RWPE2 (cell line): ENCODE measurements around the gene BEND3.
A peak's percentile ranks its signal among the peaks of the same experiment; 100 is the strongest.

Source experiments
- ATAC-seq: fragments of 200-7000 bp; cut with Tn5 transposase; 3 replicates; pipeline ENCODE4 v1.9.1; 2021; ENCODE audit warnings: low read depth
- DNase-seq: peaks from one replicate; pipeline ENCODE4 v3.0.0-alpha.2; 2020; ENCODE audit warnings: low spot score
- H3K27ac ChIP-seq: fragments of 450-650 bp; 2 replicates; pipeline ENCODE4 v1.5.1; 2017; ENCODE audit warnings: mild to moderate bottlenecking; ENCODE audit not compliant: poor library complexity, severe bottlenecking
- H3K27me3 ChIP-seq: fragments of 250-450 bp; sonication (Bioruptor Pico); 2 replicates; pipeline ENCODE4 v1.5.1; 2021; ENCODE audit warnings: mild to moderate bottlenecking, moderate library complexity; ENCODE audit not compliant: insufficient read depth, poor library complexity, severe bottlenecking
- H3K36me3 ChIP-seq: fragments of 250-450 bp; sonication (Bioruptor Pico); 2 replicates; pipeline ENCODE4 v1.5.1; 2020; ENCODE audit warnings: low read depth, mild to moderate bottlenecking, moderate library complexity
- H3K4me1 ChIP-seq: fragments of 250-450 bp; sonication (Bioruptor Pico); 2 replicates; pipeline ENCODE4 v1.5.1; 2021; ENCODE audit warnings: mild to moderate bottlenecking, moderate library complexity; ENCODE audit not compliant: insufficient read depth, poor library complexity, severe bottlenecking
- H3K4me3 ChIP-seq: fragments of 250-450 bp; sonication (Bioruptor Pico); 2 replicates; pipeline ENCODE4 v1.5.1; 2021; ENCODE audit warnings: mild to moderate bottlenecking, moderate library complexity; ENCODE audit not compliant: severe bottlenecking
- H3K9me3 ChIP-seq: fragments of 250-450 bp; sonication (Bioruptor Pico); 2 replicates; pipeline ENCODE4 v1.5.1; 2021; ENCODE audit warnings: mild to moderate bottlenecking, moderate library complexity; ENCODE audit not compliant: severe bottlenecking
- CTCF ChIP-seq: fragments of 450-650 bp; IDR thresholded peaks from one replicate; pipeline ENCODE4 v1.5.1; 2017; ENCODE audit warnings: mild to moderate bottlenecking, moderate library complexity; ENCODE audit not compliant: poor library complexity, severe bottlenecking

BEND3 gene

GRCh38 chr6:107077710-107078109, 37.6 kb downstream of the BEND3 start:
- Histone ChIP-seq H3K36me3 (no peaks in the 10 kb centered on the region), H3K27ac (no peak overlapping the region), H3K4me3 (no peak overlapping the region), H3K4me1 (no peaks in the 10 kb centered on the region), H3K9me3 (no peaks in the 10 kb centered on the region), H3K27me3 (no peaks in the 10 kb centered on the region)
- no peak for TF ChIP-seq CTCF
- DNase-seq, result no peak
- ATAC-seq, result no peak

GRCh38 chr6:107075951-107076381, 39.3 kb downstream of the BEND3 start:
- H3K9me3 ChIP-seq, result no peaks in the 10 kb centered on the region
- H3K4me3 ChIP-seq, result no peak overlapping the region
- DNase-seq (no peak), ATAC-seq (no peak)
- H3K27ac ChIP-seq, result no peak overlapping the region
- TF ChIP-seq CTCF, result no peak
- H3K27me3 ChIP-seq, result no peaks in the 10 kb centered on the region
- no peaks in the 10 kb centered on the region for H3K36me3 ChIP-seq
- H3K4me1 ChIP-seq, result no peaks in the 10 kb centered on the region

GRCh38 chr6:107070686-107071085, 44.6 kb downstream of the BEND3 start:
- no peaks in the 10 kb centered on the region for H3K4me1 ChIP-seq
- no peaks in the 10 kb centered on the region for H3K36me3 ChIP-seq
- no peak overlapping the region for H3K4me3 ChIP-seq
- H3K27me3 ChIP-seq, result no peaks in the 10 kb centered on the region
- DNase-seq, result no peak
- H3K9me3 ChIP-seq, result no peaks in the 10 kb centered on the region
- TF ChIP-seq CTCF, result no peak
- no peak overlapping the region for H3K27ac ChIP-seq
- no peak for ATAC-seq

- Histone ChIP-seq H3K36me3 (no peaks in the 10 kb centered on the region), H3K9me3 (no peaks in the 10 kb centered on the region), H3K27ac (no peak overlapping the region), H3K4me3 (no peak overlapping the region), H3K27me3 (no peaks in the 10 kb centered on the region), H3K4me1 (peaks cover 4% of the 10 kb centered on the region)
- ATAC-seq, result no peak
- no peak for TF ChIP-seq CTCF
- DNase-seq, result peak; percentile 58
These were observed 45.4 kb downstream of the BEND3 start for GRCh38 chr6:107069631-107070548.
